ENCODE data around the gene DCUN1D1. TPM values are rescaled to one million over a fixed set of nuclear protein-coding genes. Genes with fewer than 3 reads are reported as not detected.
"Not testable (repeated sequence)": the region's sequence is repeated elsewhere in the genome, so short reads cannot be mapped to it uniquely, and the experiment has no call there.

Gene DCUN1D1
- total RNA-seq, 1 donor from 2014 or later: 53.5 TPM

- H3K4me1 Mint-ChIP-seq (ENCODE audit: low read depth): peaks cover 36% of the 10 kb centered on the region
- H3K4me3 Mint-ChIP-seq (ENCODE audit: unreplicated experiment): no peak overlapping the region
- H3K9me3 Mint-ChIP-seq (ENCODE audit: low read depth): no peaks in the 10 kb centered on the region
- DNase-seq (ENCODE audit: low spot score): no peak
- H3K27ac Mint-ChIP-seq (ENCODE audit: unreplicated experiment): no peak overlapping the region
- TF ChIP-seq CTCF (IDR thresholded peaks at IDR 0.05): no peak
- no peaks in the 10 kb centered on the region for H3K27me3 Mint-ChIP-seq (ENCODE audit: low read depth)
- H3K36me3 Mint-ChIP-seq (ENCODE audit: low read depth): no peaks in the 10 kb centered on the region
These were observed 26.2 kb upstream of the DCUN1D1 start for GRCh38 chr3:183006396-183007002.

GRCh38 chr3:182999767-183000166 lies 19.4 kb upstream of the DCUN1D1 start:
- H3K36me3 Mint-ChIP-seq (ENCODE audit: low read depth): no peaks in the 10 kb centered on the region
- no peak for DNase-seq (ENCODE audit: low spot score)
- no peak overlapping the region for H3K4me3 Mint-ChIP-seq (ENCODE audit: unreplicated experiment)
- no peak for TF ChIP-seq CTCF (IDR thresholded peaks at IDR 0.05)
- H3K27me3 Mint-ChIP-seq (ENCODE audit: low read depth): no peaks in the 10 kb centered on the region
- H3K4me1 Mint-ChIP-seq (ENCODE audit: low read depth): no peaks in the 10 kb centered on the region
- H3K27ac Mint-ChIP-seq (ENCODE audit: unreplicated experiment): no peak overlapping the region
- peaks cover 19% of the 10 kb centered on the region for H3K9me3 Mint-ChIP-seq (ENCODE audit: low read depth)

GRCh38 chr3:182993486-182994201 lies 13.3 kb upstream of the DCUN1D1 start:
- peaks cover 28% of the 10 kb centered on the region for H3K9me3 Mint-ChIP-seq (ENCODE audit: low read depth)
- H3K36me3 Mint-ChIP-seq (ENCODE audit: low read depth); H3K4me1 Mint-ChIP-seq (ENCODE audit: low read depth); H3K27me3 Mint-ChIP-seq (ENCODE audit: low read depth); DNase-seq (ENCODE audit: low spot score); H3K4me3 Mint-ChIP-seq (ENCODE audit: unreplicated experiment); H3K27ac Mint-ChIP-seq (ENCODE audit: unreplicated experiment): not testable (repeated sequence)

- no peak overlapping the region for H3K27ac Mint-ChIP-seq (ENCODE audit: unreplicated experiment)
- no peak overlapping the region for H3K4me3 Mint-ChIP-seq (ENCODE audit: unreplicated experiment)
- no peak for DNase-seq (ENCODE audit: low spot score)
- H3K4me1 Mint-ChIP-seq (ENCODE audit: low read depth): no peaks in the 10 kb centered on the region
- H3K9me3 Mint-ChIP-seq (ENCODE audit: low read depth): peaks cover 9% of the 10 kb centered on the region
- H3K27me3 Mint-ChIP-seq (ENCODE audit: low read depth): no peaks in the 10 kb centered on the region
- no peak for TF ChIP-seq CTCF (IDR thresholded peaks at IDR 0.05)
- no peaks in the 10 kb centered on the region for H3K36me3 Mint-ChIP-seq (ENCODE audit: low read depth)
These were observed 9.2 kb upstream of the DCUN1D1 start for GRCh38 chr3:182989566-182989965.

DNA sequence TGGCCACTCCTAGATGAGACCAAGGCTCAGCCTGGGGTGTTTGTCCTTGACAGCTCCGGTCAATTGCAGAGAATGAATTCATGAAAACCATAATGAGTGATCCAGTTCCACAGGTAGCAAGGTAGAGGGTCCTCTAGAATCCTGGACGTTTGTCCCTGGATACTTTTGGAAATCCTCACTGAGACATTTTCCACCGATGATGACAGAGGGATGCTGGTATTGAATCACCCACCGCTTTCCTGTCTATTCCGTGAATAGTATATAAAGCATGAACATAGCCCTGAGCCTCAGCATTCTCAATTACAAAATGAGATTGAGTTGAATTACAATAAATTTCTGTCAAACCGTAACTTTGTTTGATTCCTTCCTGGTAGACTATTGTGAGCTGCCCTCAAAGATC lies 5.7 kb upstream of the DCUN1D1 start:
- no peak overlapping the region for H3K4me3 Mint-ChIP-seq (ENCODE audit: unreplicated experiment)
- no peaks in the 10 kb centered on the region for H3K36me3 Mint-ChIP-seq (ENCODE audit: low read depth)
- peaks cover 4% of the 10 kb centered on the region for H3K4me1 Mint-ChIP-seq (ENCODE audit: low read depth)
- no peaks in the 10 kb centered on the region for H3K27me3 Mint-ChIP-seq (ENCODE audit: low read depth)
- H3K9me3 Mint-ChIP-seq (ENCODE audit: low read depth): no peaks in the 10 kb centered on the region
- TF ChIP-seq CTCF (IDR thresholded peaks at IDR 0.05): no peak
- DNase-seq (ENCODE audit: low spot score): no peak
- H3K27ac Mint-ChIP-seq (ENCODE audit: unreplicated experiment): no peak overlapping the region

DNA sequence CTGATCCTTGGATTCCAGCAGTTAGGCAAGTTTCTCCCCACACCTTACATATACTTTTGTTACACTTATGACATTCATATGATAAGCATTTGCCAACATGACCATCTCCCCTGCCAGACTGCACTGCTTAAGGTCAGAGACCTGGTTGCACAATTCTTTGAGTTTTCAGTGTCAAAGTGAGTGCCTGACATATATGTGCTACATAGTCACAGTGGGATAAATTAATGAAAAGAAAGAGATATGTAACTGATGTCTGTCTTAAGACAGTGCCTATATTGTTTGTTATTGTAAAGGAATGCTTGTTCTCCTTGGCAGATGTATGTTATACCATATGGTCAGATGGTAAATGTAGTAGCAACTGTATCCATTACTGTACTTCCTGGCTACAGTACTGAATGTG lies 3.5 kb upstream of the DCUN1D1 start:
- TF ChIP-seq CTCF (IDR thresholded peaks at IDR 0.05): no peak
- Mint-ChIP-seq H3K4me1 (ENCODE audit: low read depth) (peaks cover 14% of the 10 kb centered on the region), H3K27me3 (ENCODE audit: low read depth) (no peaks in the 10 kb centered on the region), H3K36me3 (ENCODE audit: low read depth) (no peaks in the 10 kb centered on the region), H3K4me3 (ENCODE audit: unreplicated experiment) (no peak overlapping the region), H3K9me3 (ENCODE audit: low read depth) (no peaks in the 10 kb centered on the region), H3K27ac (ENCODE audit: unreplicated experiment) (no peak overlapping the region)
- no peak for DNase-seq (ENCODE audit: low spot score)
